GM19023 (cell line): ENCODE results near the gene THSD4.

Experiments
- ATAC-seq: cut with Tn5 transposase; IDR thresholded peaks from one replicate; pipeline ENCODE4 v1.9.1; 2021; ENCODE audit warnings: mild to moderate bottlenecking, moderate library complexity; ENCODE audit not compliant: unreplicated experiment

The THSD4 gene

GRCh38 chr15:71097890-71098289 lies 17.4 kb upstream of the THSD4 start:
- ATAC-seq = no peak

- ATAC-seq = no peak
Observed at GRCh38 chr15:71098920-71099319, 16.4 kb upstream of the THSD4 start.

- peak; percentile 55 for ATAC-seq
Observed at GRCh38 chr15:71103102-71103676, 12.1 kb upstream of the THSD4 start.

DNA sequence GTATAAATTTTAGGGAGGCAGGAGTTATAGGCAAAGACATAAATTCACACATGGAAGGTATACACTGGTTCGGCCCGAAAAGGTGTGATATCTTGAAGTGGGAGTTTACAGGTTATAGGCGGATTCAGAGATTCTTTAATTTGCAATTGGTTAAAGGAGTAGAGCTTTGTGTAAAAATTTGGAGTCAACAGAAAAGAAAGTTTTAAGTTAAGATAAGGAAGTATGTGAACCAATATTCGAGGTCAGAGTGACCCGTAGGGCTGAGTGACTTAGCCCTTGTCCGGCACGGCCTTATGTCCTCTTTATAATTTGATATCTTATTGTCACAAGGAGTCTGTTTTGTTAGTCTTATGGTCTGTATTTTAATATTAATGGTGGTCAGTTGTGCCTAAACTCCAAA lies 10.6 kb upstream of the THSD4 start:
- ATAC-seq = no peak

DNA sequence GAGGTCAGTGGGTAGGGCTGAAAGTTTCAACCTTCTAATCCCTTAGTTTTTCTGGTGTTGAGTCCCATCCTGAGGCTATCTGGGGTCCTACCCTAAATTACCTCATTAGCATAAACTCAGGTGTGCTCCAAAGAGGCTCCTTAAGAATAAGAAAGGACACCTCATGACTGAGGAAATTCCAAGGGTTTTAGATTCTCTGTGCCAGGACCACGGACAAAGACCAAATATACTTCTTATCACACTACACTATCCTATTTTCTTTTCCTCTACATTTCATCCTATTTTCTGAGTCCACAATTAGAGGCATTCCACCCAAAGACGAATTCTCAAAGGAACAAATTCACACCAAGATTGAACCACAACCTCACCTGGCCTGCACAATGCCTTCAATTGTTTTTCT lies 9.8 kb upstream of the THSD4 start:
- no peak for ATAC-seq

DNA sequence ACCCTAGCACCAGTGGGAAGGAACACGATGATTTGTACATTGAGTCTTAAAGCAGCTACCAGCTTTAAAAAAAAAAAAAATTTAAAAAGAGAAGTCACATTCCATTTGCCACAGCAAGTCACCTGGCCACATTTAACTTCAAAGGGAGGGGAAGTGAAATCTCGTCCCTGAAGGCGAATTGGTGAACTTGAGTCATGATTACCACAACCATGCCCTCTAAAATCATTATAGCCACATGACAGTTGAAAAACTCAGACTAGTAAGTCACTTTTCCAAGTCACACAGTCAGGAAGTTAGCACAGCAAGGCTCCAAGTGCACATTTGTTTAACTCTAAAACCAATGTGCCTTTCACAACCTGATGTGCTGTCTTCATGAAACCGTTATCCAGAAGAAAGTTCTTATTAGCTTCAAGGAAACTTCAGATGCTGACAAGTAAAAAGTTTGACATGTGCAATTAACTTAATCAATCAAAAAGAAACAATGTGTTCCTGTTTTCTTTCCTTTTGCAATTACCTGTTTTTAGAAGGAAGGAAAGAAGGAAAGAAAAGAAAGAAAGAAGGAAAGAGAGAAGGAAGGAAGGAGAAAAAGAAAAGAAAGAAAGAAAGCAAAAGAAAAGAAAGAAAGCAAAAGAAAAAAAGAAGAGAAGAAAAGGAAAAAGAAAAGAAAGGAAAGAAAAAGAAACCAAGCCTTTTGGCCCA lies 8.3 kb upstream of the THSD4 start:
- no peak for ATAC-seq

GRCh38 chr15:71107501-71107815 lies 7.8 kb upstream of the THSD4 start:
- no peak for ATAC-seq

DNA sequence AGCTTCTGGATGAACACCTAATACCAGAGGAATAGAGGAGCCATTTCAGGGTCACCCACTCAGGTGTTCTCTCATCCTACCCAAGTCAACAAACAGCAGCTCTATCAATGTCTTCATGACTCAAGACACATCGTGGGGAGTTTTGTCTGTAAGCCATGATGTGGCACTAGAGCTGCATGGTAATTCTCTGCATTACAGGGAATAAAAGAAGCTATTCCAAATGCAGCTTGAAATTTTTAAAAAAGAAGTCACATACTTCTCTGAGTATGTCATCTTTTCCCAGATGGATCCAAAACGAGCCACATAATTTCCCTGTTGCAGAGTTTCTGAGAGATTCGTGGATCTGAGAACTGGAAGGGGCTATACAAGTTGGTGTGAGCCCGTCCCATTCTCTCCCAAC lies 6.1 kb upstream of the THSD4 start:
- no peak for ATAC-seq

- ATAC-seq = no peak
Observed at GRCh38 chr15:71109905-71110304, 5.4 kb upstream of the THSD4 start.

- ATAC-seq = no peak
Observed at GRCh38 chr15:71110405-71111180, 4.7 kb upstream of the THSD4 start.

- ATAC-seq = no peak
Observed at GRCh38 chr15:71111181-71111565, 4.1 kb upstream of the THSD4 start.

DNA sequence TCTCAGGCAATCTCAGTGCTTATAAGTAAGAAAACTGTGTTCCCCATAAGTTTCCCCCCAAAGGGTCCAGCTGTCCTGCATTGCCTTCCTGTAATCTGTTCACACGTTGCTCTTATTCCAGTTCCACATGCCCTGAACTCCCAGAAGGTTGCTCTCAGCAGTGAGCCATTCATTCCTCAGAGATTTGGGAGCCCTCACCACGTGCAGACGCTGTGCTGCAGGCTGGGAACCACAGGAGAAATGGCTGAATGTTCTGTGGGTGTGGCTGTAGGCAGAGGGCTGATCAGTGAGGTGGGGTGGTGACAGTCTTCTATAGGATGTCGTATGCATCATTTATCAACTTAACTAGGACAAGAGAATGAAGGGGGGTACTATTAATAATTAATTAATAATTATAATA lies 3.3 kb upstream of the THSD4 start:
- no peak for ATAC-seq

DNA sequence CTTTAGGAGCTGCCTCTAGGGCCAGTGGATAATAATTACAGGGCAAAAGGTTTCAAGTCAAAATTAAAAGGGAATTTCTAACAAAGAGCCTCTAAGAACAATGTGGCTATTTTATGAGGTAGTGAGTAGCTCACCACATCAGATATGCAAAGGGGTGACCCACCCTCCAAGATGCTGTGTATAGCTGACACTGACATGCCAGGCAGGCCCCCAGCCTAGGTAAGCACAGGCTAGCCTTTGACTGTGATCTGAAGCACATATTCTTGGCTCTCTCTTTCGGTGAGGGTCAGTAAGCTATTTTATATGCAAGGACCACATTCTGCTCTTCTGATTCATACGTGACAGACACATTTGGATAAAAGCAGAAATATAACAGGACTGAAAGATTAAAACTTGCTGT lies 2.8 kb upstream of the THSD4 start:
- no peak for ATAC-seq

GRCh38 chr15:71114066-71114680 lies 1.1 kb upstream of the THSD4 start:
- ATAC-seq = no peak

DNA sequence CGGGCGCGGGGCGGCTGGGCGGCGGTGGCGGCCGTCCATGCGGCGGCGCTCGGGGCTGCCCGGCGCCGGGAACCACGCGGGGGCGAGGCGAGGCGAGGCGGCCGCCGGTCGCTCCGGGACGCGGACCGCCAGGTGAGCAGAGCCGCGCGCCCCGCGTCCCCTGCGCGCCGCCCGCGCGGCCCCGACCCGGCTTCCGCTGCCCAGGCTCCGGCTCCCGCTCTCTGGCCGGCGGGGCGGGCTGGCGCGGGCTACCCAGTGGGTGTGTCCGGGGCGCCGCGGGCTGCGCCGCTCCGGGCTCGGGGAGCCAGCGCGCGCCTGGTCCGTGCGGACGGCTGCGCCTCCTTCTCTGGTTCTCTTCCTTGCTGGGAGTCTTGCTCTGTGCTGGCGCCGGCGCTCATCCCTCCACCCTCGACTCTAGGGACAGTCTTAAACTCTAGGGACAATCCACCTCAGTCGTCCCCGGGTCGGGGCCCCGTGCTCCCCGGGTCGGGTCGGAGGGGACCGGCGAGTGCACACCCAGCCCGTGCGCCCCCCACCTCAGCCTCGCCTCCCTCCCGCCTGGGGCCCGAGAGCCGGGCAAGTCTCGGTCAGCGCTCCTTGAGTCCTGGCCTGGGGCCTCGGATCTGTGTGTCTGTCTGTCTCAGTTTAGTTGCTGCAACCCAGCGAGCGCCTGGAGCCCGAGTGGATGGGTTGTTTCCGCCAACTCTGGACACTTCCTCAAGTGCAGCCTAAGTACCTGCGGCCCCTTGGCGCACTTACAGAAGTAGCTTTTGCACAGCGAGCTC lies 488 bp downstream of the THSD4 start:
- peak; percentile 21 for ATAC-seq

- no peak for ATAC-seq
Observed at GRCh38 chr15:71116366-71116765, 1.1 kb downstream of the THSD4 start.

DNA sequence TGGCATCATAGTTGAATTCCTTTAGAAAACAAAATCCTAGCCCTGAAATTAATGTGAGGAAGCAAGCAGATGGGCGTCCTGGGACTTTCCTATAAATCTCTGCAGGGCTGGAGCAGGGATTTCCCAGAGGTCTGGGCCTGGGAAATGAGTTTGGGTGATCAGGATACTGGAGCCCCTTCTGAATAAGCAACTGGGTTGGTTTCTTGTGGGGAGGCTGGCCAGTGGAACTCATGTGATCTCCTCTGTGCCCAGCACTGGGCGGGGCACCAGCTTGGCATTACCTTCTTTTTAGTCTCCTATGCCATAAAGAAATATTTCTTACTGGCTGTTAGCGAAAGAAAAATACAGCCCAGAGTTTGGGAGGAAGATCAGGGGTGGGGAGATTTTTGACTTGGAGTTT lies 1.7 kb downstream of the THSD4 start:
- no peak for ATAC-seq

DNA sequence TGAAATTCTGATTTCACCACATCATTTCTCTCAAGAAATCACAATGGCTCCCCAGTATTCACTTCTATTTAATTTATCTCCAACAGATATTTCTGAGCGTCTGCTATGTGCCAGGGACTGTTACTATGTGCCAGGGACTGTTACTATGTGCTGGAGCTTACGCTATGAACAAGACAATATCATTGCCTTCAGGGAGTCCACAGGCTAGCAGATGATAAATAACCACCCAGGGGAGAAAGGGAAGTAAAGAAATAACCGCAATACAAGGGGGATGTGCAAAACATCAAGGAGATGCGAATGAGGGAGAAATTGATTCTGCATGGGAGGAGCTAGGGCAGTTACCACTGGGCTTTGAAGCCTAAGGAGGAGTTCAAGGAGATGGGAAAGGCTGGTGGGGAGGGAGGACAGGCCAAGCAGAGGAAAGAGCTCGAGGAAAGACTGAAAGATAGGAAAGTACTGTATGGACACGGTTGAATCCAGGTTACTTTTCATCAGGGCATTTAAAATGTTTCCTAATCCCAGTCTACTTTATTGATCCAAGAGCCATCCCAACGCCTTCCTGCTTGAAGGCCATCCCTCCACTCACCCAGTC lies 2.5 kb downstream of the THSD4 start:
- no peak for ATAC-seq

- no peak for ATAC-seq
Observed at GRCh38 chr15:71118345-71118744, 3.1 kb downstream of the THSD4 start.

GRCh38 chr15:71118881-71119632 lies 3.8 kb downstream of the THSD4 start:
- no peak for ATAC-seq
